H1 (cell line): ENCODE results near the gene IL2RA. TPM values are rescaled to one million over a fixed set of nuclear protein-coding genes. Genes with fewer than 3 reads are reported as not detected.

Experiments
- polyA plus RNA-seq, 7 experiments: library from polyadenylated mRNA; depleted of rRNA in 3 of 7; stranded (reverse) in 5 of 7; unstranded in 2 of 7; fragments of >200 nt in 5 of 7; fragments of 200-250 nt in 2 of 7; gene quantifications; 1 replicate in 5 of 7; 2 replicates in 1 of 7; 4 replicates in 1 of 7; pipeline versions ENCODE4 v1.2.1 to v1.2.3, GENCODE V29; 2011 to 2013; ENCODE audit warnings: missing spikeins in 2 of 7, mixed read lengths in 2 of 7
- total RNA-seq: library from RNA; stranded (reverse); fragmentation: NEBNext Ultra II Directional; extraction: Animal tissue kit (Norgen Biotek cat#: 25700); gene quantifications from 2 replicates; pipeline ENCODE4 v1.2.1, GENCODE V29; 2021
- TF ChIP-seq, protein P1 (sequence below): IDR thresholded peaks from 2 replicates; pipeline ENCODE4 v1.6.1; 2011; ENCODE audit warnings: low read depth, mild to moderate bottlenecking, low read length; ENCODE audit not compliant: insufficient read depth

The IL2RA gene
- total and polyA plus RNA-seq, 2 of the 8 experiments (the other 6 are each of a cell fraction or from before 2014, with no cell fraction given), result not detected

DNA sequence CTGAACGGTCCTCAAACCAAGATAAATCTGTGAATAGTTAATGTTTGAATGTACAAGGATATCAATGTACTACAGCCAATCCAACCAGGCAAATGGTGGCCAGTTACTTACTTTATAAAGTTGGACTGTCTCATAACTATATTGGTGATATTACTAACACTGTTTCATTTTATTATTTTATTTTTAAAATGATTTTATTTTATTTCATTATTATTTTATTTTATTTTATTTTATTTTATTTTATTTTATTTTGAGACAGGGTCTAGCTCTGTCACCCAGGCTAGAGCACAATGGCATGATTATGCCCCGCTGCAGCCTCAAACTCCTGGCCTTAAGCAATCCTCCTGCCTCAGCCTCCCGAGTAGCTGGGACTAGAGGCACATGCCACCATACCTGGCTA, 91.6 kb downstream of the IL2RA start (continued):
- TF ChIP-seq, protein P1, sequence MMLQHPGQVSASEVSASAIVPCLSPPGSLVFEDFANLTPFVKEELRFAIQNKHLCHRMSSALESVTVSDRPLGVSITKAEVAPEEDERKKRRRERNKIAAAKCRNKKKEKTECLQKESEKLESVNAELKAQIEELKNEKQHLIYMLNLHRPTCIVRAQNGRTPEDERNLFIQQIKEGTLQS, result no peak
